Cardiac ventricle fibroblast (primary cell): Measurements from ENCODE around the gene OR1L4. TPM values are rescaled to one million over a fixed set of nuclear protein-coding genes. Genes with fewer than 3 reads are reported as not detected.

Experiments
- total RNA-seq: library from RNA; depleted of rRNA; stranded (reverse); fragments of >200 nt; gene quantifications from 2 replicates; pipeline ENCODE4 v1.2.3, GENCODE V29; 2015

OR1L4 gene
- total RNA-seq = not detected in 2 replicates

DNA sequence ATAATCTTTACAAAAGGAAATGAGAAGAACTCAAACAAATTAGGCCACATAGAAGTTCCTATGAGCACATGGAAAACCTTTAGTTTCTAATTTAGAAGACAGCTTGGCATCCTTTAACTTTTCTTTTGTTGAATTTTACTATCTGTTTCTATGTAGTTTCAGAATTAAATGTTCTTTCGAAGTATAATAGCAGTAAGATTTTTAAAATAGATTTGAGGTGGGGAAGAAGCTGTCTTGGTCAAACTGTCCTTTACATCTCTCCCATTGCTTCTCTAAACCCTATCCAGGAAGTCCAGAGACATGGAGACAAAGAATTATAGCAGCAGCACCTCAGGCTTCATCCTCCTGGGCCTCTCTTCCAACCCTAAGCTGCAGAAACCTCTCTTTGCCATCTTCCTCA lies at the start of gene OR1L4:
TSS of gene OR1L4 (plus strand) at position 301 of the 400 bp plus-strand sequence. CDS start at position 301, 0 bp downstream.

GRCh38 chr9:122742003-122742402 lies 18.2 kb downstream of the OR1L4 start, which contains the start of gene OR1L6:
Gene OR1L6, plus strand, starts transcription at chr9:122742303. Its CDS starts 7,545 bp downstream, at chr9:122749848.

Other genes with a start within 250 kb of the OR1L4 start
- gene OR1J1, start 246.1 kb upstream of the OR1L4 start, total RNA-seq = not detected in 2 replicates
- not detected in 2 replicates for gene OR1J2, start 213.2 kb upstream of the OR1L4 start, total RNA-seq
- gene OR1J4, start 204.8 kb upstream of the OR1L4 start, total RNA-seq = not detected in 2 replicates
- not detected in 2 replicates for gene OR1N1, start 196.7 kb upstream of the OR1L4 start, total RNA-seq
- not detected in 2 replicates for gene OR1N2, start 170.9 kb upstream of the OR1L4 start, total RNA-seq
- 0.37 TPM in 1 of 2 replicates, not detected in the other for gene OR1L8, start 140.6 kb upstream of the OR1L4 start, total RNA-seq
- not detected in 2 replicates for gene OR1Q1, start 109.3 kb upstream of the OR1L4 start, total RNA-seq
- gene OR1B1, start 66.4 kb upstream of the OR1L4 start, total RNA-seq = not detected in 2 replicates
- gene OR1L1, start 62.3 kb upstream of the OR1L4 start, total RNA-seq = not detected in 2 replicates
- not detected in 2 replicates for gene OR1L3, start 48.9 kb upstream of the OR1L4 start, total RNA-seq
- gene OR1L6, start 18.3 kb downstream of the OR1L4 start, total RNA-seq = not detected in 2 replicates
- gene OR5C1, start 64.9 kb downstream of the OR1L4 start, total RNA-seq = not detected in 2 replicates
- gene OR1K1, start 76.1 kb downstream of the OR1L4 start, total RNA-seq = not detected in 2 replicates
- 16.1 and 16.2 TPM in 2 replicates for gene PDCL, start 104.6 kb downstream of the OR1L4 start, total RNA-seq
- gene RC3H2, start 181.4 kb downstream of the OR1L4 start, total RNA-seq = 24.6 and 25.1 TPM in 2 replicates
- gene ZBTB6, start 189.3 kb downstream of the OR1L4 start, total RNA-seq = 5.1 and 8.7 TPM in 2 replicates
- gene ZBTB26, start 207.5 kb downstream of the OR1L4 start, total RNA-seq = 4.5 and 6.1 TPM in 2 replicates
- gene RABGAP1, start 217.0 kb downstream of the OR1L4 start, total RNA-seq = 12.7 and 21.0 TPM in 2 replicates